PFSK-1 (cell line): ENCODE measurements around the gene FKBP2.
A peak's percentile ranks its signal among the peaks of the same experiment; 100 is the strongest.

ENCODE experiments used
- POLR2AphosphoS5 ChIP-seq: IDR thresholded peaks from 2 replicates; pipeline ENCODE4 v1.6.1; 2012; ENCODE audit warnings: low read depth, mild to moderate bottlenecking, control low read depth, low read length, moderate library complexity
- SIN3A ChIP-seq: IDR thresholded peaks from 2 replicates; pipeline ENCODE4 v1.6.1; 2012; ENCODE audit warnings: mild to moderate bottlenecking, low read length, moderate library complexity, borderline replicate concordance; ENCODE audit not compliant: insufficient read depth
- TF ChIP-seq, protein P1 (sequence below), 2 experiments: IDR thresholded peaks; 2 replicates each; pipeline versions ENCODE4 v1.6.1 to v1.8.0; 2011 to 2012; ENCODE audit warnings: low read depth in 2 of 2, low read length in 2 of 2, control low read depth in 1 of 2, inconsistent platforms in 1 of 2, mild to moderate bottlenecking in 1 of 2, moderate library complexity in 1 of 2; ENCODE audit not compliant: insufficient read depth in 1 of 2

GRCh38 chr11:64204464-64204989, 36.4 kb upstream of the FKBP2 start:
- TF ChIP-seq, protein P1, sequence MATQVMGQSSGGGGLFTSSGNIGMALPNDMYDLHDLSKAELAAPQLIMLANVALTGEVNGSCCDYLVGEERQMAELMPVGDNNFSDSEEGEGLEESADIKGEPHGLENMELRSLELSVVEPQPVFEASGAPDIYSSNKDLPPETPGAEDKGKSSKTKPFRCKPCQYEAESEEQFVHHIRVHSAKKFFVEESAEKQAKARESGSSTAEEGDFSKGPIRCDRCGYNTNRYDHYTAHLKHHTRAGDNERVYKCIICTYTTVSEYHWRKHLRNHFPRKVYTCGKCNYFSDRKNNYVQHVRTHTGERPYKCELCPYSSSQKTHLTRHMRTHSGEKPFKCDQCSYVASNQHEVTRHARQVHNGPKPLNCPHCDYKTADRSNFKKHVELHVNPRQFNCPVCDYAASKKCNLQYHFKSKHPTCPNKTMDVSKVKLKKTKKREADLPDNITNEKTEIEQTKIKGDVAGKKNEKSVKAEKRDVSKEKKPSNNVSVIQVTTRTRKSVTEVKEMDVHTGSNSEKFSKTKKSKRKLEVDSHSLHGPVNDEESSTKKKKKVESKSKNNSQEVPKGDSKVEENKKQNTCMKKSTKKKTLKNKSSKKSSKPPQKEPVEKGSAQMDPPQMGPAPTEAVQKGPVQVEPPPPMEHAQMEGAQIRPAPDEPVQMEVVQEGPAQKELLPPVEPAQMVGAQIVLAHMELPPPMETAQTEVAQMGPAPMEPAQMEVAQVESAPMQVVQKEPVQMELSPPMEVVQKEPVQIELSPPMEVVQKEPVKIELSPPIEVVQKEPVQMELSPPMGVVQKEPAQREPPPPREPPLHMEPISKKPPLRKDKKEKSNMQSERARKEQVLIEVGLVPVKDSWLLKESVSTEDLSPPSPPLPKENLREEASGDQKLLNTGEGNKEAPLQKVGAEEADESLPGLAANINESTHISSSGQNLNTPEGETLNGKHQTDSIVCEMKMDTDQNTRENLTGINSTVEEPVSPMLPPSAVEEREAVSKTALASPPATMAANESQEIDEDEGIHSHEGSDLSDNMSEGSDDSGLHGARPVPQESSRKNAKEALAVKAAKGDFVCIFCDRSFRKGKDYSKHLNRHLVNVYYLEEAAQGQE (IDR thresholded peaks at IDR 0.05; ENCODE audit: insufficient read depth in 1 of 2, low read depth in 2 of 2, low read length in 2 of 2) = no peak
- TF ChIP-seq POLR2AphosphoS5 (peak; percentile 30; the same call in 1 of the 2 replicates), SIN3A (no peak)
